ENCODE results near the gene INO80E. TPM values are rescaled to one million over a fixed set of nuclear protein-coding genes. Genes with fewer than 3 reads are reported as not detected.

INO80E gene
- total RNA-seq, 1 experiment from 2014 or later, result 94.1 TPM

GRCh38 chr16:30054451-30054850 lies 58.4 kb downstream of the INO80E start:
- no peak overlapping the region for H3K9ac ChIP-seq (ENCODE audit: extremely low read depth, insufficient read length, low read length)
- no peak for DNase-seq

More at GRCh38 chr16:30054451-30054850, 58.4 kb downstream of the INO80E start:
- Histone ChIP-seq H3K14ac (ENCODE audit: insufficient read depth, low read length) (no peak overlapping the region), H3K9me3 (ENCODE audit: control insufficient read depth, low read depth, low read length) (no peaks in the 10 kb centered on the region), H2BK12ac (ENCODE audit: insufficient read length, low read depth, low read length) (no peak overlapping the region), H3K4me2 (ENCODE audit: insufficient read depth, insufficient read length, low read length) (no peak overlapping the region), H3T11ph (ENCODE audit: low read length) (no peak overlapping the region), H3K4ac (ENCODE audit: low read depth, low read length) (no peak overlapping the region), H3K23me2 (ENCODE audit: insufficient read length, low read depth, low read length, poor library complexity, severe bottlenecking) (peaks cover 9% of the 10 kb centered on the region), H3K4me1 (ENCODE audit: insufficient read depth, low read length) (no peaks in the 10 kb centered on the region), H4K20me1 (ENCODE audit: control insufficient read depth, insufficient read depth, insufficient read length) (no peaks in the 10 kb centered on the region), H3K79me2 (ENCODE audit: insufficient read depth, low read length) (no peaks in the 10 kb centered on the region), H2BK5ac (ENCODE audit: insufficient read length, low read length) (no peak overlapping the region), H2AK5ac (ENCODE audit: insufficient read length, low read length) (no peak overlapping the region), H3K27ac (ENCODE audit: insufficient read length, low read depth, low read length) (no peak overlapping the region), H2BK120ac (ENCODE audit: low read depth, low read length, poor library complexity, severe bottlenecking) (no peak overlapping the region), H3K56ac (ENCODE audit: insufficient read length, low read depth, low read length) (no peak overlapping the region), H2AFZ (ENCODE audit: low read length) (no peak overlapping the region), H4K91ac (ENCODE audit: insufficient read length, low read depth, low read length) (no peak overlapping the region), H3K79me1 (ENCODE audit: insufficient read depth, low read depth, low read length, poor library complexity, severe bottlenecking) (no peaks in the 10 kb centered on the region), H2BK15ac (ENCODE audit: low read depth, low read length) (no peak overlapping the region), H4K5ac (ENCODE audit: insufficient read length, low read depth, low read length) (no peak overlapping the region), H3K18ac (ENCODE audit: insufficient read length, low read depth, low read length) (no peak overlapping the region), H3K27me3 (ENCODE audit: insufficient read depth, low read length) (no peaks in the 10 kb centered on the region), H3K23ac (ENCODE audit: insufficient read length, low read depth, low read length) (no peak overlapping the region), H4K8ac (replicated peaks; ENCODE audit: insufficient read length, low read depth, low read length) (no peak overlapping the region), H2BK20ac (ENCODE audit: low read depth, low read length, poor library complexity, severe bottlenecking) (no peak overlapping the region)
- peak overlapping the region; percentile 42 to 69 for H3K4me3 Mint-ChIP-seq
- H3K27me3 Mint-ChIP-seq (ENCODE audit: low read depth), result peaks cover 14% of the 10 kb centered on the region
- no peaks in the 10 kb centered on the region for H3K36me3 Mint-ChIP-seq (ENCODE audit: insufficient read depth in 1 of 3, low read depth in 3 of 3)
- H3K4me1 Mint-ChIP-seq, result peaks cover 13 to 16% of the 10 kb centered on the region in 2 experiments
- WGBS (ENCODE audit: extremely low coverage, insufficient read length, low lambda C conversion rate), result no CpG with 5 or more reads among the region's 8 CpGs
- no peak overlapping the region for H3K27ac Mint-ChIP-seq
- H3K9me3 Mint-ChIP-seq, result no peaks in the 10 kb centered on the region
- TF ChIP-seq CTCF (conservative IDR thresholded peaks at IDR 0.05), result no peak
